ENCODE data around the gene ATXN1. TPM values are rescaled to one million over a fixed set of nuclear protein-coding genes. Genes with fewer than 3 reads are reported as not detected.

The ATXN1 gene
- total and polyA plus RNA-seq, 2 of the 8 experiments (the other 6 are each of a cell fraction or from before 2014, with no cell fraction given), result 1.6 to 4.0 TPM

DNA sequence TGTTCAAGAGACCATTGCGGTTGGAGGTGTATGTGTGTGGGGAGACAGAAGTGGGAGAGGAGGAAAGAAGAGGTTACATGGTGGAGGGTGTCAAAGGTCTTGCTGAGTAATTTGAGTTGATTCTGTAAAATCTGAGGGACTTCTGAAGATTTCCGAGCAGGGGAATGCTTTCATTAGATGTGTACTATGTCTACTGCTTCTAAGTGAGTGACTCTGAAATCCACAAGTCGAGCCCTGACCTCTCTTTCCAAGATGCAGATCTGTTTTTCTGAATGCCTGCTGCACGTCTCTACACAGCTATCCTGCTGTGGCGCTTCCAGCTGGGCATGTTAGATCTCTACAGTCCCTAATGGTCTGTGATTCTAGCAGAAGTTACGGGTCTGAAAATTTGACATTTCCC, 209.8 kb downstream of the ATXN1 start:
- no peaks in the 10 kb centered on the region for H3K4me1 ChIP-seq (replicated peaks in 1 of 4; ENCODE audit: control insufficient read depth in 3 of 4, insufficient read depth in 4 of 4, low read length in 3 of 4)

More for the DNA sequence above, 209.8 kb downstream of the ATXN1 start:
- Histone ChIP-seq H2AFZ (ENCODE audit: low read length) (no peak overlapping the region), H3K23ac (ENCODE audit: insufficient read length) (no peak overlapping the region), H3K27ac (ENCODE audit: low read depth, low read length) (no peak overlapping the region), H2BK120ac (replicated peaks; ENCODE audit: low read depth, low read length) (no peak overlapping the region), H3K79me2 (ENCODE audit: control insufficient read depth in 1 of 2, insufficient read depth in 2 of 2, low read length in 2 of 2) (no peaks in the 10 kb centered on the region), H3K23me2 (ENCODE audit: low read depth, low read length) (no peaks in the 10 kb centered on the region), H4K20me1 (replicated peaks in 1 of 2; ENCODE audit: control insufficient read depth in 1 of 2, insufficient read depth in 2 of 2, low read length in 2 of 2) (peaks cover 0 to 3% of the 10 kb centered on the region in 2 experiments), H4K91ac (replicated peaks; ENCODE audit: insufficient read length, low read length) (no peak overlapping the region), H2BK12ac (ENCODE audit: low read depth, low read length) (no peak overlapping the region), H2AK5ac (ENCODE audit: low read depth, low read length) (no peak overlapping the region), H3K18ac (ENCODE audit: extremely low read depth, low read length) (no peak overlapping the region), H3K9ac (replicated peaks in 1 of 4; ENCODE audit: extremely low read depth in 1 of 4, low read depth in 3 of 4, low read length in 3 of 4) (no peak overlapping the region), H3K79me1 (ENCODE audit: low read depth, low read length) (no peaks in the 10 kb centered on the region), H2BK15ac (ENCODE audit: low read length) (no peak overlapping the region), H3K27me3 (replicated peaks in 1 of 4; ENCODE audit: control insufficient read depth in 3 of 4, extremely low read depth in 1 of 4, insufficient read depth in 3 of 4, low read length in 3 of 4) (no peaks in the 10 kb centered on the region), H3K4me2 (ENCODE audit: insufficient read depth in 1 of 2, low read depth in 2 of 2, low read length in 2 of 2) (no peak overlapping the region), H3K4ac (replicated peaks; ENCODE audit: insufficient read length, low read depth, low read length) (no peak overlapping the region), H3K56ac (replicated peaks; ENCODE audit: insufficient read length, low read depth, low read length) (no peak overlapping the region), H2BK20ac (ENCODE audit: low read length) (no peak overlapping the region), H3K4me3 (ENCODE audit: extremely low read depth in 1 of 4, insufficient read depth in 2 of 4, low read depth in 3 of 4, low read length in 4 of 4) (no peak overlapping the region), H4K8ac (ENCODE audit: extremely low read depth, insufficient read depth, low read length) (no peak overlapping the region), H4K5ac (ENCODE audit: insufficient read length, low read depth, low read length) (no peak overlapping the region), H3K36me3 (ENCODE audit: control insufficient read depth in 2 of 4, insufficient read depth in 4 of 4, low read length in 3 of 4) (no peaks in the 10 kb centered on the region), H2BK5ac (ENCODE audit: low read depth, low read length) (no peak overlapping the region), H3K14ac (ENCODE audit: insufficient read length) (no peak overlapping the region), H3K9me3 (ENCODE audit: insufficient read depth in 2 of 2, low read depth in 1 of 2, low read length in 1 of 2) (no peaks in the 10 kb centered on the region)
- CTCF ChIA-PET (ENCODE audit: partially characterized antibody), result interaction anchor here (0.6 kb wide), 2 partner anchors 49 to 540 kb away, joined by 3 read pairs; no protein-coding TSS in a partner anchor
- FAIRE-seq (no peak), DNase-seq (ENCODE audit: low read depth in 1 of 2, low spot score in 2 of 2) (no peak)
- POLR2A ChIA-PET (ENCODE audit: partially characterized antibody), result no interaction called here
- WGBS, 2 experiments (ENCODE audit: extremely low coverage in 1 of 2, insufficient coverage in 1 of 2, insufficient read length in 1 of 2, insufficient replicate concordance in 2 of 2, low coverage in 1 of 2, low lambda C conversion rate in 2 of 2, missing lambda C conversion rate in 1 of 2), result 85% methylated on average over 6 of the region's 6 CpGs; no CpG with 5 or more reads in 1 of the 2 experiments
- TF ChIP-seq RNF2 (IDR thresholded peaks at IDR 0.05; ENCODE audit: borderline replicate concordance, low read depth, low read length, missing control alignments, poor library complexity, severe bottlenecking), result no peak
- no peak for TF ChIP-seq POLR2AphosphoS5 (IDR thresholded peaks at IDR 0.05; ENCODE audit: low read depth, low read length)
